ENCODE data around the gene TNS3. TPM values are rescaled to one million over a fixed set of nuclear protein-coding genes. Genes with fewer than 3 reads are reported as not detected.

TNS3 gene
- total and polyA plus RNA-seq, 2 of the 13 experiments (the other 11 are each of a cell fraction or from before 2014, with no cell fraction given) = 52.9 to 55.7 TPM

- TF ChIP-seq HHEX (CRISPR knock-in tag; IDR thresholded peaks at IDR 0.05) = no peak
- TF ChIP-seq GMEB2 (CRISPR knock-in tag; IDR thresholded peaks at IDR 0.05; ENCODE audit: low read depth) = no peak
- TF ChIP-seq FOXP4 (CRISPR knock-in tag; IDR thresholded peaks at IDR 0.05) = peak; percentile 69
- no peak for TF ChIP-seq NR3C1 (CRISPR knock-in tag; IDR thresholded peaks at IDR 0.05)
- 0 out of 2 replicates have a peak, but pooled peaks have one; percentile 48 for TF ChIP-seq RERE (CRISPR knock-in tag; IDR thresholded peaks at IDR 0.05; ENCODE audit: low read depth)
- TF ChIP-seq SSRP1 (CRISPR knock-in tag; IDR thresholded peaks at IDR 0.05) = no peak
- peak; percentile 71 for TF ChIP-seq HOXA3 (CRISPR knock-in tag; IDR thresholded peaks at IDR 0.05)
- no peak for TF ChIP-seq AHR (CRISPR knock-in tag; IDR thresholded peaks at IDR 0.05)
- peak in 1 of 2 experiments; percentile 59; a peak in 2 of 4 replicates for TF ChIP-seq EP300 (IDR thresholded peaks at IDR 0.05; ENCODE audit: low read depth in 2 of 2, low read length in 2 of 2)
- TF ChIP-seq EP300 (CRISPR knock-in tag; IDR thresholded peaks at IDR 0.05; ENCODE audit: borderline replicate concordance) = peak; percentile 42; the same call in 1 of the 2 replicates
- no peak for TF ChIP-seq TEF (CRISPR knock-in tag; IDR thresholded peaks at IDR 0.05)
- no peak for TF ChIP-seq ZFP62 (CRISPR knock-in tag; IDR thresholded peaks at IDR 0.05)
- no peak for TF ChIP-seq ZBTB21 (CRISPR knock-in tag; IDR thresholded peaks at IDR 0.05)
- TF ChIP-seq DMTF1 (CRISPR knock-in tag; IDR thresholded peaks at IDR 0.05) = no peak
- TF ChIP-seq GABPB1 (CRISPR knock-in tag; IDR thresholded peaks at IDR 0.05) = no peak
- TF ChIP-seq RBM39 (IDR thresholded peaks at IDR 0.05; ENCODE audit: low read depth, low read length, poor library complexity, severe bottlenecking) = no peak
- no peak for TF ChIP-seq ZBTB7A (CRISPR knock-in tag; IDR thresholded peaks at IDR 0.05)
Measured at GRCh38 chr7:47573758-47574481, 8.0 kb downstream of the TNS3 start (continued).

All from HepG2 (cell line).